Measurements from ENCODE around the gene NUDCD2. TPM values are rescaled to one million over a fixed set of nuclear protein-coding genes. Genes with fewer than 3 reads are reported as not detected.
A peak's percentile ranks its signal among the peaks of the same experiment; 100 is the strongest.

The NUDCD2 gene
- total and polyA plus RNA-seq, 9 of the 15 experiments (the other 6 are each of a cell fraction or from before 2014, with no cell fraction given) = 14.6 to 76.9 (median 32.5) TPM

DNA sequence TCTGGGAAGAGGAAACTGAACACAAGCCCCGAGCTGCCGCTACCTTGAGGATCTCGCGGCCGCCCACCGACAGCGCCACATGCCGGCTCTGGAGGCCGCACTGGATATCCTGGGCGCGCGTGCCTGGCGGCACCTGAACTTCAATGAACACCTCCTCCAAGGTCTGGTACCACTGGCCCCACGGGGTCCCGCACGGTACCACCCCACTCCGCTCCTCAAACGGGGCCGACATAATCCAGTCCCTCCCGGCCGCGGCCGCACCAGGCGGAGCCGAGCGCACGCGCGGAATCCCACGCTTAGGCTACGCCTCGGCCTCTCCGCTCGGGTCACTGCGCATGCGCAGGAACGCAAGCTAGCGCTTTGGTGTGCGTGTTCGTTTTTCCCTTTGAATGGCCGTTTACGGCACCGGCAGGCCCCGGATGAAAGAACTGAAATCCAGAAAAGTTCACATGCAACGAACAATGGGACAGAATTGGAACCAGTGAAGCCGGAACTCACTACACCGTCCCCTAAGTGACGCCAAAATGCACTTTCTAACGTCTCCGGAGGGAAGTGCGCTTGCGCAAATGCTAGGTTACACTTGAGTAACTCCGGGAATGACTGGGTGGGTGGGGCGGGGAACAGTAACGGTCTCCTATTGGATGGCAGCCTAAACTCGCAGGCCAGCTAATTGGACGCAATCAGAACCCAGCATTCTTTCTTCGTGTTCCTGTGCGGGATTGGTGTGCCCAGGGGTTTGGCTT, at the start of gene NUDCD2 (continued):
- TF ChIP-seq, protein P1, sequence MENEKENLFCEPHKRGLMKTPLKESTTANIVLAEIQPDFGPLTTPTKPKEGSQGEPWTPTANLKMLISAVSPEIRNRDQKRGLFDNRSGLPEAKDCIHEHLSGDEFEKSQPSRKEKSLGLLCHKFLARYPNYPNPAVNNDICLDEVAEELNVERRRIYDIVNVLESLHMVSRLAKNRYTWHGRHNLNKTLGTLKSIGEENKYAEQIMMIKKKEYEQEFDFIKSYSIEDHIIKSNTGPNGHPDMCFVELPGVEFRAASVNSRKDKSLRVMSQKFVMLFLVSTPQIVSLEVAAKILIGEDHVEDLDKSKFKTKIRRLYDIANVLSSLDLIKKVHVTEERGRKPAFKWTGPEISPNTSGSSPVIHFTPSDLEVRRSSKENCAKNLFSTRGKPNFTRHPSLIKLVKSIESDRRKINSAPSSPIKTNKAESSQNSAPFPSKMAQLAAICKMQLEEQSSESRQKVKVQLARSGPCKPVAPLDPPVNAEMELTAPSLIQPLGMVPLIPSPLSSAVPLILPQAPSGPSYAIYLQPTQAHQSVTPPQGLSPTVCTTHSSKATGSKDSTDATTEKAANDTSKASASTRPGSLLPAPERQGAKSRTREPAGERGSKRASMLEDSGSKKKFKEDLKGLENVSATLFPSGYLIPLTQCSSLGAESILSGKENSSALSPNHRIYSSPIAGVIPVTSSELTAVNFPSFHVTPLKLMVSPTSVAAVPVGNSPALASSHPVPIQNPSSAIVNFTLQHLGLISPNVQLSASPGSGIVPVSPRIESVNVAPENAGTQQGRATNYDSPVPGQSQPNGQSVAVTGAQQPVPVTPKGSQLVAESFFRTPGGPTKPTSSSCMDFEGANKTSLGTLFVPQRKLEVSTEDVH (IDR thresholded peaks at IDR 0.05; ENCODE audit: low read depth, partially characterized antibody) = peak; percentile 22
- TF ChIP-seq TGIF2 (CRISPR knock-in tag; IDR thresholded peaks at IDR 0.05) (no peak), ZNF263 (CRISPR knock-in tag; IDR thresholded peaks at IDR 0.05; ENCODE audit: borderline replicate concordance) (no peak), TCF7L2 (IDR thresholded peaks at IDR 0.05; ENCODE audit: low read depth, low read length) (no peak), PURB (CRISPR knock-in tag; IDR thresholded peaks at IDR 0.05; ENCODE audit: low read depth) (no peak), IFI16 (CRISPR knock-in tag; IDR thresholded peaks at IDR 0.05) (no peak), HES1 (IDR thresholded peaks at IDR 0.05; ENCODE audit: low read depth) (no peak), ZNF830 (CRISPR knock-in tag; IDR thresholded peaks at IDR 0.05) (peak; percentile 83)
- TF ChIP-seq, protein P2, sequence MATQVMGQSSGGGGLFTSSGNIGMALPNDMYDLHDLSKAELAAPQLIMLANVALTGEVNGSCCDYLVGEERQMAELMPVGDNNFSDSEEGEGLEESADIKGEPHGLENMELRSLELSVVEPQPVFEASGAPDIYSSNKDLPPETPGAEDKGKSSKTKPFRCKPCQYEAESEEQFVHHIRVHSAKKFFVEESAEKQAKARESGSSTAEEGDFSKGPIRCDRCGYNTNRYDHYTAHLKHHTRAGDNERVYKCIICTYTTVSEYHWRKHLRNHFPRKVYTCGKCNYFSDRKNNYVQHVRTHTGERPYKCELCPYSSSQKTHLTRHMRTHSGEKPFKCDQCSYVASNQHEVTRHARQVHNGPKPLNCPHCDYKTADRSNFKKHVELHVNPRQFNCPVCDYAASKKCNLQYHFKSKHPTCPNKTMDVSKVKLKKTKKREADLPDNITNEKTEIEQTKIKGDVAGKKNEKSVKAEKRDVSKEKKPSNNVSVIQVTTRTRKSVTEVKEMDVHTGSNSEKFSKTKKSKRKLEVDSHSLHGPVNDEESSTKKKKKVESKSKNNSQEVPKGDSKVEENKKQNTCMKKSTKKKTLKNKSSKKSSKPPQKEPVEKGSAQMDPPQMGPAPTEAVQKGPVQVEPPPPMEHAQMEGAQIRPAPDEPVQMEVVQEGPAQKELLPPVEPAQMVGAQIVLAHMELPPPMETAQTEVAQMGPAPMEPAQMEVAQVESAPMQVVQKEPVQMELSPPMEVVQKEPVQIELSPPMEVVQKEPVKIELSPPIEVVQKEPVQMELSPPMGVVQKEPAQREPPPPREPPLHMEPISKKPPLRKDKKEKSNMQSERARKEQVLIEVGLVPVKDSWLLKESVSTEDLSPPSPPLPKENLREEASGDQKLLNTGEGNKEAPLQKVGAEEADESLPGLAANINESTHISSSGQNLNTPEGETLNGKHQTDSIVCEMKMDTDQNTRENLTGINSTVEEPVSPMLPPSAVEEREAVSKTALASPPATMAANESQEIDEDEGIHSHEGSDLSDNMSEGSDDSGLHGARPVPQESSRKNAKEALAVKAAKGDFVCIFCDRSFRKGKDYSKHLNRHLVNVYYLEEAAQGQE (IDR thresholded peaks at IDR 0.05; ENCODE audit: borderline replicate concordance) = peak; percentile 95
- TF ChIP-seq, protein P2 (CRISPR knock-in tag; IDR thresholded peaks at IDR 0.05; ENCODE audit: low read depth) = peak; percentile 78; the same call in 1 of the 2 replicates
- TF ChIP-seq, protein P3, sequence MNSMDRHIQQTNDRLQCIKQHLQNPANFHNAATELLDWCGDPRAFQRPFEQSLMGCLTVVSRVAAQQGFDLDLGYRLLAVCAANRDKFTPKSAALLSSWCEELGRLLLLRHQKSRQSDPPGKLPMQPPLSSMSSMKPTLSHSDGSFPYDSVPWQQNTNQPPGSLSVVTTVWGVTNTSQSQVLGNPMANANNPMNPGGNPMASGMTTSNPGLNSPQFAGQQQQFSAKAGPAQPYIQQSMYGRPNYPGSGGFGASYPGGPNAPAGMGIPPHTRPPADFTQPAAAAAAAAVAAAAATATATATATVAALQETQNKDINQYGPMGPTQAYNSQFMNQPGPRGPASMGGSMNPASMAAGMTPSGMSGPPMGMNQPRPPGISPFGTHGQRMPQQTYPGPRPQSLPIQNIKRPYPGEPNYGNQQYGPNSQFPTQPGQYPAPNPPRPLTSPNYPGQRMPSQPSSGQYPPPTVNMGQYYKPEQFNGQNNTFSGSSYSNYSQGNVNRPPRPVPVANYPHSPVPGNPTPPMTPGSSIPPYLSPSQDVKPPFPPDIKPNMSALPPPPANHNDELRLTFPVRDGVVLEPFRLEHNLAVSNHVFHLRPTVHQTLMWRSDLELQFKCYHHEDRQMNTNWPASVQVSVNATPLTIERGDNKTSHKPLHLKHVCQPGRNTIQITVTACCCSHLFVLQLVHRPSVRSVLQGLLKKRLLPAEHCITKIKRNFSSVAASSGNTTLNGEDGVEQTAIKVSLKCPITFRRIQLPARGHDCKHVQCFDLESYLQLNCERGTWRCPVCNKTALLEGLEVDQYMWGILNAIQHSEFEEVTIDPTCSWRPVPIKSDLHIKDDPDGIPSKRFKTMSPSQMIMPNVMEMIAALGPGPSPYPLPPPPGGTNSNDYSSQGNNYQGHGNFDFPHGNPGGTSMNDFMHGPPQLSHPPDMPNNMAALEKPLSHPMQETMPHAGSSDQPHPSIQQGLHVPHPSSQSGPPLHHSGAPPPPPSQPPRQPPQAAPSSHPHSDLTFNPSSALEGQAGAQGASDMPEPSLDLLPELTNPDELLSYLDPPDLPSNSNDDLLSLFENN (IDR thresholded peaks at IDR 0.05; ENCODE audit: low read depth in 2 of 2, low read length in 2 of 2) = no peak

All from K562 (cell line).